HFF-Myc (cell line): ENCODE results near the gene MORC4.
A peak's percentile ranks its signal among the peaks of the same experiment; 100 is the strongest.

Experiments
- DNase-seq: peaks from one replicate; pipeline ENCODE4 v3.0.0-alpha.2; 2011; ENCODE audit warnings: low read depth; ENCODE audit errors: extremely low read depth
- H3K4me3 ChIP-seq: replicated peaks from 2 replicates; pipeline ENCODE4 v1.5.1; 2011; ENCODE audit warnings: low read depth, mild to moderate bottlenecking, control low read depth, low read length
- TF ChIP-seq, protein P1 (sequence below): IDR thresholded peaks from 2 replicates; pipeline ENCODE4 v1.5.1; 2012; ENCODE audit warnings: mild to moderate bottlenecking, low read depth, low read length, control low read depth; ENCODE audit errors: missing control alignments

Gene MORC4

DNA sequence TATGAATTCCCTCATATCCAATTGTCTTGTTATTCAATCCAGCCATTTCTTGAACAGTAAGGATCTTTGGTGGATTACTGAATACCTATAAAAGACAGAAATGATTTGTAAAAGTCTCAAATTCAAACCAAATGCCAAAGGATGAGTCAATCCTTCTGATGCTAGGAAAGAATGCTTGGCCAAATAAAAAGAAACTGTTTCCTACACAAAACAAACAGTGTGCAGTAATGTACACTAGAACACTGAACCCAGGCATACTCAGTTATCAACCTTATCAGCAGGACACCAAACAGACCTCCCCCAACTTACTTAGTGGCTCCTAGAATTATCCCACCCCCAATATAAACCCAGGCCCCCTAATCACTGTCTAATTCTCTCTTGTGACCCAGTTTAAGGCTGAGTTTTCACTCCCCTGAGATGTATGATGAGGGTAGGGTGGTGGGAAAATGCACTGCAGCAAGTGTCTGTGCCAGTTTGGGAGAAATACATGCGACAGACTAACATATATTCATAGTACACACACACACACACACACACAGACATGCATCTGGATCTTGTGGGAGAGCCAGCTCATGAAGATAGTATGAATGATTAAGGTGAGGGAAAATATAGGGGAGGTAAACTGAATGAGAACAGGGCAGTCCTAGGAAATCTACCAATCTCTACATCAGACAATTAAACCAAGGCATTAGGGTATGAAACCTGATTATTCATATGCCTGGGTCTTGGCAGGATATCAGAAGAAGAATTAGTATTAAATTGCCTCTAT, 44.8 kb downstream of the MORC4 start:
- no peak overlapping the region for H3K4me3 ChIP-seq
- TF ChIP-seq, protein P1, sequence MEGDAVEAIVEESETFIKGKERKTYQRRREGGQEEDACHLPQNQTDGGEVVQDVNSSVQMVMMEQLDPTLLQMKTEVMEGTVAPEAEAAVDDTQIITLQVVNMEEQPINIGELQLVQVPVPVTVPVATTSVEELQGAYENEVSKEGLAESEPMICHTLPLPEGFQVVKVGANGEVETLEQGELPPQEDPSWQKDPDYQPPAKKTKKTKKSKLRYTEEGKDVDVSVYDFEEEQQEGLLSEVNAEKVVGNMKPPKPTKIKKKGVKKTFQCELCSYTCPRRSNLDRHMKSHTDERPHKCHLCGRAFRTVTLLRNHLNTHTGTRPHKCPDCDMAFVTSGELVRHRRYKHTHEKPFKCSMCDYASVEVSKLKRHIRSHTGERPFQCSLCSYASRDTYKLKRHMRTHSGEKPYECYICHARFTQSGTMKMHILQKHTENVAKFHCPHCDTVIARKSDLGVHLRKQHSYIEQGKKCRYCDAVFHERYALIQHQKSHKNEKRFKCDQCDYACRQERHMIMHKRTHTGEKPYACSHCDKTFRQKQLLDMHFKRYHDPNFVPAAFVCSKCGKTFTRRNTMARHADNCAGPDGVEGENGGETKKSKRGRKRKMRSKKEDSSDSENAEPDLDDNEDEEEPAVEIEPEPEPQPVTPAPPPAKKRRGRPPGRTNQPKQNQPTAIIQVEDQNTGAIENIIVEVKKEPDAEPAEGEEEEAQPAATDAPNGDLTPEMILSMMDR: no peak
- DNase-seq: no peak

DNA sequence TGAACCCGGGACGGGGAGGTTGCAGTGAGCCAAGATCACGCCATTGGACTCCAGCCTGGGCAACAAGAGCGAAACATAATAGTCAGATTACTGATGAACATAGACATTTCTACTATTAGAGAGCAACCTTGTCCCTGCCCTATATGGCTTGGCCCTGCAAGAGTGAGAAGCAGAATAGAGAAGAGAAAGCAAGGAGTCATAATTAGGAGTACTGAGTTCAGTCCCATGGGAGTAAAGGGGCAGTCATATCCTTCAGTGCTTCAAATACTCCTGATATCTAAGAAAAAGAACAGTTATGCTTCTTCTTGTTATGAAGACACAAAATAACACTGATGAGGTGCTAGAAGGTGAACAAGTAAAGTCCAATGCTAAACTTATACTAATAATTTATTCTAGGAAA, 46.0 kb downstream of the MORC4 start:
- TF ChIP-seq, protein P1: no peak
- no peak for DNase-seq

DNA sequence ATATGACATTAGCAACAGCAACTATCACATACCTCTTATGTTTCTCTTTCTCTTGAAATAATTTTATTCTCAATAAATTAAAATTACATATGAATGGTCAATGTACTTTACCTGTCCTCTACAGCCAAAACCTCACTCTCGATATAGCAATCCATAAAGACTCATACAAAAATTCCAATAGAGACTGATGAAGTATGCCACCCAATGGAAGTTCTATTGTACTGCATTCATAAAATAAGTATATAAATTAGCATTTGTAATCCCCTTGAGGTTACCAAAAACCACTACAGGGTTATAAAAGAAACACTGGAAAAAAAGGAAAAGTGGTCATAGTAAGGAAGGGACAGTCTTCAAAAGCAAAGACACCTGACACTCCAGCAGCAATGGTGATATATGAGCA, 47.0 kb downstream of the MORC4 start:
- TF ChIP-seq, protein P1: peak; percentile 15
- no peak for DNase-seq
- no peak overlapping the region for H3K4me3 ChIP-seq

More for the DNA sequence above, 46.0 kb downstream of the MORC4 start:
- H3K4me3 ChIP-seq: no peak overlapping the region

DNA sequence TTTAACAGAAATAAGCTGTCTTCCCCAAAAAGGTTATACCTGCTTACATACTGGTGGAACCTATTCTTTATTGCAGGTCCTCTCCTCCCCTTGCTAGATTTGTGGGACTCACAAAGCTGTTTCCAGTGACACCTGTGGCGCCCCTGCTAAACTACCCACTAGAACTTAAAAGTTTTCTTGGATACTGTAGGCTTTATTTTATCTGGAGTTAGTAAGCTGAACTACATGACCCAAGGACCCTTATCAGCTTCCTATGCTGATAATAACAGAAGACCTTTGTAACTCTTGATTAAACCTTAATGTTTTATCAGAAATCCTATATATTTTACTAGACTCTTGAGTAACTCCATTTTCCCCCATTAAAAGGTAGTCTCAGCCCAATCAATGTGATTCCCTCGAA, 47.5 kb downstream of the MORC4 start:
- TF ChIP-seq, protein P1: no peak
- no peak for DNase-seq
- no peak overlapping the region for H3K4me3 ChIP-seq

DNA sequence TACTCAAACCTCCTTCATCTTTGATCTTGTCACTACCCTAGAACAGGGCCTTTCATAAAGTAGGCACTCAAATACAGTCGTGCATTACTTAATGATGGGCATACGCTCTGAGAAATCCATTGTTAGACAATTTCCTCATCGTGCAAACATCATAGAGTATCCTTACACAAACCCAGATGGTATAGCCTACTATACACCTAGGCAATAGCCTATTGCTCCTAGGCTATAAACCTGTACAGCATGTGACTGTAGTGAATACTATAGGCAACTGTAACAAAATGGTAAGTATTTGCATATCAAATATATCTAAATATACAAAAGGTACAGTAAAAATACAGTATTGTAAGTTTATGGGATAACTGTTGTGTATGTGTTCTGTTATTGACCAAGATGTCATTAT, 47.9 kb downstream of the MORC4 start:
- H3K4me3 ChIP-seq: no peak overlapping the region
- DNase-seq: no peak
- TF ChIP-seq, protein P1: no peak

DNA sequence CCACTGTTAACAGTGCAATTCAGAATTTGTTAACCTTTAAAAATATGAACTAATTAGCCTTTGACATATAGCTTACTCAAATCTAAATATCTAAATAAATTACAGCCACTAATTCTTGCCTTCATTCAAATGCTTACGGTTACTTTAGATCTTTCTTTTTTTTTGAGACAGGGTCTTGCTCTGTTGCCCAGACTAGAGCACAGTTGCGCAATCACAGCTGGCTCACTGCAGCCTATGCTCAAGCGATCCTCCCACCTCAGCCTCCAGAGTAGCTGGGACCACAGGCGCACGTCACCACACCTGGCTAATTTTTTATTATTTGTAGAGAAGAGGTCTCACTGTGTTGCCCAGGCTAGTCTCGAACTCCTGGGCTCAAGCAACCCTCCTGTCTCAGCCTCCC, 48.8 kb downstream of the MORC4 start:
- H3K4me3 ChIP-seq: no peak overlapping the region
- TF ChIP-seq, protein P1: no peak
- no peak for DNase-seq

DNA sequence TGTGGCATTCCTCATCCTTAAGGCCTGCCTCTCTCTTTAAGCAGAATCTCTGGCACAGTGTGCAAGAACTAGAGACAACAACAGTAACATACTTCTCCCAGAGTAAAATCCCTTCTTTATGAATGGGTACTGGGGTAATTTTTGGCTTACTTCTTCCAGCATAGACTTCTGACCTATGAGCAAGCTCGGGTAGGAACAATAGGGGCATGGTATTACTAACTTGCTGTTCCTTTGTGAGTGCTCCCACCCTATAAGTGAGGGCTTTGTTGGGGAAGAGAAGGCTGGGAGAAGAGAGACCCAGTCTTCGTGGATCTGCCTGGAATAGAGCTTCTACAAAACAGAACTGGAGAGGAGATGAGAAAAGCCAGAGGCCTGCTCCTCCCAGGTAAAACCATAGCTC, 49.6 kb downstream of the MORC4 start:
- TF ChIP-seq, protein P1: no peak
- no peak overlapping the region for H3K4me3 ChIP-seq
- no peak for DNase-seq
